Neural cell (in vitro differentiated cells): ENCODE measurements around the gene SLCO4A1. TPM values are rescaled to one million over a fixed set of nuclear protein-coding genes. Genes with fewer than 3 reads are reported as not detected.

ENCODE experiments used
- H2AFZ ChIP-seq: fragments of 200-600, 300-800 bp; sonication (generic), shearing (Covaris generic); 2 replicates; pipeline ENCODE4 v1.6.0; 2014; ENCODE audit warnings: low read depth, mild to moderate bottlenecking, antibody characterized with exemption, low read length, moderate library complexity
- H3F3A ChIP-seq: fragments of 200-600 bp; shearing (Covaris generic); 2 replicates; pipeline ENCODE4 v1.6.1; 2016; ENCODE audit warnings: mild to moderate bottlenecking, moderate library complexity, mixed read lengths, antibody characterized with exemption, low read length; ENCODE audit not compliant: insufficient read depth, poor library complexity, severe bottlenecking
- H3K27ac ChIP-seq: fragments of 200-600, 300-800 bp; sonication (generic), shearing (Covaris generic); 2 replicates; pipeline ENCODE4 v1.5.1; 2014; ENCODE audit warnings: mild to moderate bottlenecking, low read length, moderate library complexity
- H3K27me3 ChIP-seq: fragments of 300-800, 200-600 bp; sonication (generic), shearing (Covaris generic); 2 replicates; pipeline ENCODE4 v1.6.0; 2014; ENCODE audit warnings: mild to moderate bottlenecking, low read depth, low read length, moderate library complexity; ENCODE audit not compliant: insufficient read depth
- H3K36me3 ChIP-seq: fragments of 300-800, 200-600 bp; sonication (generic), shearing (Covaris generic); 2 replicates; pipeline ENCODE4 v1.5.1; 2014; ENCODE audit warnings: mild to moderate bottlenecking, antibody characterized with exemption, low read length, moderate library complexity; ENCODE audit not compliant: insufficient read depth
- H3K4me2 ChIP-seq: fragments of 300-800, 200-600 bp; sonication (generic), shearing (Covaris generic); 2 replicates; pipeline ENCODE4 v1.6.0; 2014; ENCODE audit warnings: mild to moderate bottlenecking, low read length
- H3K4me3 ChIP-seq: fragments of 300-800, 200-600 bp; sonication (generic), shearing (Covaris generic); 2 replicates; pipeline ENCODE4 v1.5.1; 2014; ENCODE audit warnings: mild to moderate bottlenecking, low read length, moderate library complexity
- H3K79me2 ChIP-seq: fragments of 200-600 bp; shearing (Covaris generic); replicated peaks from 2 replicates; pipeline ENCODE4 v1.6.0; 2014; ENCODE audit warnings: mild to moderate bottlenecking, low read length, moderate library complexity; ENCODE audit not compliant: insufficient read depth
- H3K9ac ChIP-seq: fragments of 300-800, 200-600 bp; sonication (generic), shearing (Covaris generic); 2 replicates; pipeline ENCODE4 v1.6.1; 2016; ENCODE audit warnings: mild to moderate bottlenecking, low read length, mixed read lengths
- H3K9me2 ChIP-seq: fragments of 200-600 bp; shearing (Covaris generic); 2 replicates; pipeline ENCODE4 v1.6.1; 2016; ENCODE audit warnings: mild to moderate bottlenecking, low read length, mixed read lengths; ENCODE audit not compliant: insufficient read depth
- H3K9me3 ChIP-seq: fragments of 200-600, 300-800 bp; sonication (generic), shearing (Covaris generic); 2 replicates; pipeline ENCODE4 v1.6.1; 2016; ENCODE audit warnings: mild to moderate bottlenecking, mixed run types, low read length, moderate library complexity, mixed read lengths
- H4K20me1 ChIP-seq: fragments of 200-600 bp; shearing (Covaris generic); 2 replicates; pipeline ENCODE4 v1.6.1; 2016; ENCODE audit warnings: mild to moderate bottlenecking, mixed run types; ENCODE audit not compliant: insufficient read depth
- EP300 ChIP-seq: fragments of 450-650 bp; conservative IDR thresholded peaks from 2 replicates; pipeline ENCODE4 v1.6.1; 2014; ENCODE audit warnings: antibody characterized with exemption, mild to moderate bottlenecking, moderate library complexity; ENCODE audit not compliant: poor library complexity, severe bottlenecking
- EZH2 ChIP-seq: fragments of 200-600, 300-800 bp; shearing (Covaris generic), sonication (generic); IDR thresholded peaks from 2 replicates; pipeline ENCODE4 v1.6.1; 2014; ENCODE audit warnings: antibody characterized with exemption, low read length, borderline replicate concordance, mild to moderate bottlenecking; ENCODE audit not compliant: insufficient read depth, poor library complexity, severe bottlenecking
- MXI1 ChIP-seq: fragments of 450-650 bp; conservative IDR thresholded peaks from 2 replicates; pipeline ENCODE4 v1.6.1; 2014; ENCODE audit warnings: antibody characterized with exemption, mild to moderate bottlenecking; ENCODE audit not compliant: poor library complexity, severe bottlenecking
- POLR2AphosphoS5 ChIP-seq: IDR thresholded peaks from 2 replicates; pipeline ENCODE4 v1.6.1; 2012
- RAD21 ChIP-seq: fragments of 450-650 bp; conservative IDR thresholded peaks from 2 replicates; pipeline ENCODE4 v1.6.1; 2014; ENCODE audit warnings: antibody characterized with exemption, mild to moderate bottlenecking, moderate library complexity
- SMC3 ChIP-seq: fragments of 450-650 bp; conservative IDR thresholded peaks from 2 replicates; pipeline ENCODE4 v1.6.1; 2014; ENCODE audit warnings: antibody characterized with exemption, mild to moderate bottlenecking, moderate library complexity; ENCODE audit not compliant: poor library complexity
- TAF1 ChIP-seq: IDR thresholded peaks from 2 replicates; pipeline ENCODE4 v1.6.1; 2012; ENCODE audit warnings: low read depth
- polyA plus RNA-seq: library from polyadenylated mRNA; depleted of rRNA; stranded (reverse); fragments of >200 nt; gene quantifications from 2 replicates; pipeline ENCODE4 v1.2.3, GENCODE V29; 2014
- TF ChIP-seq, protein P1 (sequence below): IDR thresholded peaks from 2 replicates; pipeline ENCODE4 v1.6.1; 2012; ENCODE audit warnings: borderline replicate concordance
- TF ChIP-seq, protein P2 (sequence below): fragments of 450-650 bp; IDR thresholded peaks from 2 replicates; pipeline ENCODE4 v1.5.1; 2014; ENCODE audit warnings: antibody characterized with exemption, mild to moderate bottlenecking, moderate library complexity; ENCODE audit not compliant: poor library complexity, severe bottlenecking

SLCO4A1 gene
- polyA plus RNA-seq, 1 donor from 2014 or later, result 3.5 TPM

- Histone ChIP-seq H3K4me3 (no peak overlapping the region), H3K4me2 (no peak overlapping the region), H3K9me2 (no peaks in the 10 kb centered on the region), H3K27me3 (no peaks in the 10 kb centered on the region), H3F3A (no peaks in the 10 kb centered on the region), H3K9ac (no peak overlapping the region), H3K36me3 (no peaks in the 10 kb centered on the region), H2AFZ (no peak overlapping the region), H4K20me1 (no peaks in the 10 kb centered on the region), H3K9me3 (no peaks in the 10 kb centered on the region), H3K27ac (no peak overlapping the region), H3K79me2 (no peaks in the 10 kb centered on the region)
- TF ChIP-seq EZH2, result no peak
- TF ChIP-seq, protein P1, sequence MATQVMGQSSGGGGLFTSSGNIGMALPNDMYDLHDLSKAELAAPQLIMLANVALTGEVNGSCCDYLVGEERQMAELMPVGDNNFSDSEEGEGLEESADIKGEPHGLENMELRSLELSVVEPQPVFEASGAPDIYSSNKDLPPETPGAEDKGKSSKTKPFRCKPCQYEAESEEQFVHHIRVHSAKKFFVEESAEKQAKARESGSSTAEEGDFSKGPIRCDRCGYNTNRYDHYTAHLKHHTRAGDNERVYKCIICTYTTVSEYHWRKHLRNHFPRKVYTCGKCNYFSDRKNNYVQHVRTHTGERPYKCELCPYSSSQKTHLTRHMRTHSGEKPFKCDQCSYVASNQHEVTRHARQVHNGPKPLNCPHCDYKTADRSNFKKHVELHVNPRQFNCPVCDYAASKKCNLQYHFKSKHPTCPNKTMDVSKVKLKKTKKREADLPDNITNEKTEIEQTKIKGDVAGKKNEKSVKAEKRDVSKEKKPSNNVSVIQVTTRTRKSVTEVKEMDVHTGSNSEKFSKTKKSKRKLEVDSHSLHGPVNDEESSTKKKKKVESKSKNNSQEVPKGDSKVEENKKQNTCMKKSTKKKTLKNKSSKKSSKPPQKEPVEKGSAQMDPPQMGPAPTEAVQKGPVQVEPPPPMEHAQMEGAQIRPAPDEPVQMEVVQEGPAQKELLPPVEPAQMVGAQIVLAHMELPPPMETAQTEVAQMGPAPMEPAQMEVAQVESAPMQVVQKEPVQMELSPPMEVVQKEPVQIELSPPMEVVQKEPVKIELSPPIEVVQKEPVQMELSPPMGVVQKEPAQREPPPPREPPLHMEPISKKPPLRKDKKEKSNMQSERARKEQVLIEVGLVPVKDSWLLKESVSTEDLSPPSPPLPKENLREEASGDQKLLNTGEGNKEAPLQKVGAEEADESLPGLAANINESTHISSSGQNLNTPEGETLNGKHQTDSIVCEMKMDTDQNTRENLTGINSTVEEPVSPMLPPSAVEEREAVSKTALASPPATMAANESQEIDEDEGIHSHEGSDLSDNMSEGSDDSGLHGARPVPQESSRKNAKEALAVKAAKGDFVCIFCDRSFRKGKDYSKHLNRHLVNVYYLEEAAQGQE, result no peak
Observed at GRCh38 chr20:62622877-62623487, 19.3 kb upstream of the SLCO4A1 start.

DNA sequence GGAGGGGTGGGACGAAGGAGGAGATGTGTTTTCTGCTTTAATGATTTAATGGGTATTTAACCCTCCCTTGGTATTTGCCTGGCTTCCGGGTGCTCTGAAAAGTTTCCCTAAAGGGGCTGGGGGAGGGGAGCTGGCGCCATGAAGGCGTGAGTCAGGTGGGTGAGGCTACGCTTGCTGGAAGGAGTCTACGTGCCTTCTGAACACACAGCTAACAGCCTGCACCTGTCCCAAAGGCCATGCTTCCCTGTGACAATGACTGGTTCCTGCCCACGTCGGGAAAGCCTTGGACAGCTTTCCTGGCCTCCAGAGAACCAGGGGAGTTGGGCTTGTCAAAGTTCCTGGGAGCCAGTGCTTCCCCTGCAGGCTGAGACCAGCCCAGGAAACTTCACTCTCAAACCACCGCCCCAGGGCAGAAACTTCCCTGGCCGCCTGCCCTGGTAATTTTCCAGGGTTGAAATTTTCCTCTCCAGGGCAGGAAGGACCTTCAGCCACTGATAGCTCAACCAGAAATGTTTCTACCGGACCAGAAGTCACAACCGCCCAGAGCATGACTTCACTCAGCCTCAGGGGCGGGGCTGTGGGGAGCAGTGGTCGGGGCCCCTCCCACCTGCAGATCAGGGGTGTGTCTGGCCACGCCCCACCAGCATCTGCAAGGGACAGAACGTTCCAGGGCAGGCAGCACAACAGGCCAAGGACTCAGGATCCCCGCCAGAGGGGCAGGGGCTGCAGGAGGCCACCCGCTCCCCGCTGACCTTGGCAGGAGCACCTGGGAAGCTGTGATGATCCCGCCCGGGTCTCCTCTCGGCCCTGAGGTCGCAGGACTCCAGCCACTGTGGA is 18.6 kb upstream of the SLCO4A1 start:
- H3F3A ChIP-seq, result no peaks in the 10 kb centered on the region
- no peak overlapping the region for H2AFZ ChIP-seq
- TF ChIP-seq, protein P2, sequence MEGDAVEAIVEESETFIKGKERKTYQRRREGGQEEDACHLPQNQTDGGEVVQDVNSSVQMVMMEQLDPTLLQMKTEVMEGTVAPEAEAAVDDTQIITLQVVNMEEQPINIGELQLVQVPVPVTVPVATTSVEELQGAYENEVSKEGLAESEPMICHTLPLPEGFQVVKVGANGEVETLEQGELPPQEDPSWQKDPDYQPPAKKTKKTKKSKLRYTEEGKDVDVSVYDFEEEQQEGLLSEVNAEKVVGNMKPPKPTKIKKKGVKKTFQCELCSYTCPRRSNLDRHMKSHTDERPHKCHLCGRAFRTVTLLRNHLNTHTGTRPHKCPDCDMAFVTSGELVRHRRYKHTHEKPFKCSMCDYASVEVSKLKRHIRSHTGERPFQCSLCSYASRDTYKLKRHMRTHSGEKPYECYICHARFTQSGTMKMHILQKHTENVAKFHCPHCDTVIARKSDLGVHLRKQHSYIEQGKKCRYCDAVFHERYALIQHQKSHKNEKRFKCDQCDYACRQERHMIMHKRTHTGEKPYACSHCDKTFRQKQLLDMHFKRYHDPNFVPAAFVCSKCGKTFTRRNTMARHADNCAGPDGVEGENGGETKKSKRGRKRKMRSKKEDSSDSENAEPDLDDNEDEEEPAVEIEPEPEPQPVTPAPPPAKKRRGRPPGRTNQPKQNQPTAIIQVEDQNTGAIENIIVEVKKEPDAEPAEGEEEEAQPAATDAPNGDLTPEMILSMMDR, result no peak
- no peak for TF ChIP-seq TAF1
- TF ChIP-seq EZH2, result no peak
- no peak for TF ChIP-seq EP300
- TF ChIP-seq, protein P1, result no peak
- no peak for TF ChIP-seq MXI1
- no peak for TF ChIP-seq POLR2AphosphoS5
- TF ChIP-seq SMC3, result no peak
- TF ChIP-seq RAD21, result no peak
- no peak overlapping the region for H3K27ac ChIP-seq
- H3K9me2 ChIP-seq, result no peaks in the 10 kb centered on the region
- no peak overlapping the region for H3K4me2 ChIP-seq
- H4K20me1 ChIP-seq, result no peaks in the 10 kb centered on the region
- H3K4me3 ChIP-seq, result no peak overlapping the region
- no peaks in the 10 kb centered on the region for H3K79me2 ChIP-seq
- no peaks in the 10 kb centered on the region for H3K27me3 ChIP-seq
- no peak overlapping the region for H3K9ac ChIP-seq
- H3K9me3 ChIP-seq, result no peaks in the 10 kb centered on the region
- no peaks in the 10 kb centered on the region for H3K36me3 ChIP-seq
